Endodermal cell (in vitro differentiated cells): ENCODE results near the gene SRXN1. TPM values are rescaled to one million over a fixed set of nuclear protein-coding genes. Genes with fewer than 3 reads are reported as not detected.

Experiments
- DNase-seq: peaks from one replicate; pipeline ENCODE4 v3.0.0-alpha.2; 2017
- H3K27ac ChIP-seq: 2 replicates; pipeline ENCODE4 v1.5.1; 2013; ENCODE audit warnings: mild to moderate bottlenecking, low read depth, low read length, moderate library complexity
- H3K27me3 ChIP-seq: 2 replicates; pipeline ENCODE4 v1.6.1; 2013; ENCODE audit warnings: mild to moderate bottlenecking, low read length, moderate library complexity; ENCODE audit not compliant: insufficient read depth, control insufficient read depth, poor library complexity, severe bottlenecking
- H3K36me3 ChIP-seq: 2 replicates; pipeline ENCODE4 v1.7.0; 2013; ENCODE audit warnings: mild to moderate bottlenecking, low read length, moderate library complexity; ENCODE audit not compliant: control insufficient read depth, insufficient read depth
- H3K4me1 ChIP-seq: one replicate; pipeline ENCODE4 v1.7.0; 2013; ENCODE audit warnings: low read length; ENCODE audit not compliant: control insufficient read depth, insufficient read depth
- H3K4me3 ChIP-seq: 2 replicates; pipeline ENCODE4 v1.5.1; 2013; ENCODE audit warnings: mild to moderate bottlenecking, low read length, moderate library complexity
- H3K9ac ChIP-seq: 2 replicates; pipeline ENCODE4 v1.6.1; 2013; ENCODE audit warnings: mild to moderate bottlenecking, low read length, moderate library complexity; ENCODE audit not compliant: poor library complexity, severe bottlenecking; ENCODE audit errors: extremely low read depth
- H3K9me3 ChIP-seq: 2 replicates; pipeline ENCODE4 v1.6.1; 2013; ENCODE audit warnings: mild to moderate bottlenecking, low read length, moderate library complexity; ENCODE audit not compliant: control insufficient read depth
- H3K27ac Mint-ChIP-seq: 2 replicates; pipeline ENCODE4 v1.8.0; 2020; ENCODE audit warnings: mixed read lengths
- H3K27me3 Mint-ChIP-seq: 2 replicates; pipeline ENCODE4 v1.8.0; 2021; ENCODE audit warnings: mild to moderate bottlenecking, mixed read lengths; ENCODE audit not compliant: insufficient read depth
- H3K36me3 Mint-ChIP-seq: 2 replicates; pipeline ENCODE4 v1.8.0; 2020; ENCODE audit warnings: low read depth, mixed read lengths
- H3K4me1 Mint-ChIP-seq: 2 replicates; pipeline ENCODE4 v1.8.0; 2020; ENCODE audit warnings: mixed read lengths
- H3K4me3 Mint-ChIP-seq: 2 replicates; pipeline ENCODE4 v1.8.0; 2020; ENCODE audit warnings: mild to moderate bottlenecking, moderate library complexity, mixed read lengths
- H3K9me3 Mint-ChIP-seq: 2 replicates; pipeline ENCODE4 v1.8.0; 2020; ENCODE audit warnings: mild to moderate bottlenecking, mixed read lengths
- CTCF ChIP-seq: fragments of 200-600 bp; sonication (generic); conservative IDR thresholded peaks from 2 replicates; pipeline ENCODE4 v1.5.0; 2021; ENCODE audit warnings: antibody characterized with exemption, mild to moderate bottlenecking
- WGBS, 2 experiments: methylation state at CpG; one replicate each; pipeline versions ENCODE4 v1.1.5 to v1.1.7; 2013; ENCODE audit warnings: missing lambda C conversion rate in 2 of 2, mixed read lengths in 1 of 2; ENCODE audit not compliant: insufficient coverage in 1 of 2, insufficient read length in 1 of 2; 5-methylcytosine and 5-hydroxymethylcytosine counted together
- total RNA-seq, 2 donors: library from RNA; stranded (reverse); fragmentation: NEBNext Ultra II Directional in 1 of 2; extraction: Animal tissue kit (Norgen Biotek cat#: 25700) in 1 of 2; gene quantifications; 2 replicates in 1 of 2; 3 replicates in 1 of 2; pipeline ENCODE4 v1.2.1, GENCODE V29; 2021

Gene SRXN1
- total RNA-seq, 2 donors from 2014 or later, result 9.7 to 19.3 TPM

DNA sequence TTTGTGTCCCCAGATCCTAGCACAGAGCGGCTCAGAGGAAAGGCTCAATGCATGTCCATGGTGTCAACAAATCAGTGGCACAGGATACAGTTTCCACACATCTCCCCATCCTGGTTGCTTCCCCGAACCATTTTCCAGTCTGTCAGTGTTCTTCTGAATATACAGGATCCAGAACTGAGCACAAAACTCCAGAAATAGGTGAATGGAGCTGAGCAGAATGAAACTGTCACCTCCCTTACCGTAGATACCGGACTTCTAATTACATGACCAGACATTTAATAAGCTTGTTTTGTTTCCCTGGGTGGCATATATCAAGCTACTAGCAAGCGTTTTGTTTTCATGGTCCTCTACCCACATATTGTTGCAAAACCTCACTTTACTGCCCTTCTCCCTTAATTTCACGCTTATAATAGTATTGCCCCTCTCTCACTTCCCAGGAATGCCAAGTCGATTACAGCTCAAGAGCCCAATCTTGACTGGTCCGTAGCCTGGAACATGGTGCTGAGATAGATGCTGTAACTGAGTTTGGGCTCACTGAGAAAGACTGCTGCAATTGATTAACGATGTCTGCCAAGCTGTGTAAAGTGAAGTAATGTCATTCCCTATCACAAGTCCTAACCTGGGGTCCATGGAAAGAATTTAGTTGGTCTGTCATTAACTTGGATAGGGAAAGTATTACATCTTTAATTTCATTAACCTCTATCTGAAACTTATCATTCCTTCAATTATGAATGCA lies 34.6 kb upstream of the SRXN1 start:
- H3K4me3 ChIP-seq, result no peak overlapping the region
- H3K36me3 ChIP-seq, result no peaks in the 10 kb centered on the region
- H3K27ac Mint-ChIP-seq, result no peak overlapping the region
- peaks cover 12% of the 10 kb centered on the region for H3K4me1 Mint-ChIP-seq
- no peak for TF ChIP-seq CTCF
- no peak overlapping the region for H3K9ac ChIP-seq
- peaks cover 6% of the 10 kb centered on the region for H3K4me1 ChIP-seq
- no peak for DNase-seq
- no peaks in the 10 kb centered on the region for H3K27me3 ChIP-seq
- 87 to 89% methylated on average over 6 to 9 of the region's 9 CpGs for WGBS, 2 experiments
- H3K36me3 Mint-ChIP-seq, result no peaks in the 10 kb centered on the region
- peaks cover 6% of the 10 kb centered on the region for H3K27me3 Mint-ChIP-seq
- no peak overlapping the region for H3K27ac ChIP-seq
- no peak overlapping the region for H3K4me3 Mint-ChIP-seq
- no peaks in the 10 kb centered on the region for H3K9me3 Mint-ChIP-seq
- no peaks in the 10 kb centered on the region for H3K9me3 ChIP-seq

GRCh38 chr20:684676-685319 lies 31.8 kb upstream of the SRXN1 start:
- Histone ChIP-seq H3K4me3 (no peak overlapping the region), H3K9ac (no peak overlapping the region), H3K9me3 (no peaks in the 10 kb centered on the region), H3K36me3 (no peaks in the 10 kb centered on the region), H3K27ac (no peak overlapping the region), H3K27me3 (peaks cover under 1% of the 10 kb centered on the region), H3K4me1 (peaks cover 6% of the 10 kb centered on the region)
- Mint-ChIP-seq H3K27ac (no peak overlapping the region), H3K4me3 (no peak overlapping the region), H3K4me1 (peaks cover 7% of the 10 kb centered on the region), H3K36me3 (no peaks in the 10 kb centered on the region), H3K9me3 (no peaks in the 10 kb centered on the region), H3K27me3 (peaks cover 12% of the 10 kb centered on the region)
- 91 to 96% methylated on average over 3 to 4 of the region's 4 CpGs for WGBS, 2 experiments
- no peak for TF ChIP-seq CTCF
- no peak for DNase-seq

DNA sequence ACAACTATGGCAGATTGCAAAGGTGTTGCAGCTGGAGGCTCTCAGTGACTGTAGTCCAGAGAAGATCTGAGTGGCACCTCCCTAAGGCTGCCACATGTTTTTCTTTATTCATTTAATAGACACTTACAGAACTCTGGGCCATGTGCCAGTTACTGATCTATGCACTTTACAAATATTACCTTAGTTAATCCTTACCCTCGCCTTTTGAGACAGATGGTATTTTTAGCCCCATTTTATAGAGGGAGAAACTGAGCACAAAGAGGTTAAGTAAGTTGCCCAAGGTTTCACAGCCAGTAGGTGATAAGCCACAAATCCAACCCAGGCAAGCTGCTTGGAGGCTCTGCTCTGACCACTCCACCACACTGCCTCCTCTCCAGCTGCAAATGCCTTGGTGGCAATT lies 29.1 kb upstream of the SRXN1 start:
- WGBS, 2 experiments, result 80 to 85% methylated on average over 1 of the region's 1 CpG
- DNase-seq, result no peak

More for the DNA sequence above, 29.1 kb upstream of the SRXN1 start:
- Mint-ChIP-seq H3K36me3 (no peaks in the 10 kb centered on the region), H3K9me3 (no peaks in the 10 kb centered on the region), H3K27ac (no peak overlapping the region), H3K4me1 (no peaks in the 10 kb centered on the region), H3K4me3 (no peak overlapping the region), H3K27me3 (peaks cover 36% of the 10 kb centered on the region)
- TF ChIP-seq CTCF, result no peak
- no peaks in the 10 kb centered on the region for H3K9me3 ChIP-seq
- no peak overlapping the region for H3K9ac ChIP-seq
- H3K36me3 ChIP-seq, result no peaks in the 10 kb centered on the region
- H3K4me3 ChIP-seq, result no peak overlapping the region
- peaks cover 27% of the 10 kb centered on the region for H3K27me3 ChIP-seq
- peaks cover 6% of the 10 kb centered on the region for H3K4me1 ChIP-seq
- H3K27ac ChIP-seq, result no peak overlapping the region
